CD14-positive monocyte (primary cell): ENCODE results near the gene ANKRD60. TPM values are rescaled to one million over a fixed set of nuclear protein-coding genes. Genes with fewer than 3 reads are reported as not detected.

ENCODE experiments used
- DNase-seq, 3 donors: peaks; one replicate each; pipeline ENCODE4 v3.0.0-alpha.2; 2011 to 2022
- H2AFZ ChIP-seq: 2 replicates; pipeline ENCODE4 v1.6.0; 2012; ENCODE audit warnings: mild to moderate bottlenecking, low read depth, low read length, inconsistent platforms; ENCODE audit not compliant: insufficient read depth, poor library complexity, severe bottlenecking
- H3K27ac ChIP-seq, 2 donors: 1 replicate in 1 of 2; 2 replicates in 1 of 2; pipeline ENCODE4 v1.5.1; 2012 to 2013; ENCODE audit warnings: low read length in 2 of 2, control low read depth in 1 of 2, inconsistent platforms in 1 of 2, low read depth in 1 of 2, mild to moderate bottlenecking in 1 of 2
- H3K27me3 ChIP-seq, 2 donors: one replicate each; pipeline versions ENCODE4 v1.6.0 to v1.6.1; 2011 to 2013; ENCODE audit warnings: low read length in 2 of 2; ENCODE audit not compliant: control insufficient read depth in 2 of 2, insufficient read depth in 2 of 2
- H3K36me3 ChIP-seq, 2 donors: replicated peaks in 1 of 2; 1 replicate in 1 of 2; 2 replicates in 1 of 2; pipeline versions ENCODE4 v1.5.1 to v1.6.1; 2012 to 2013; ENCODE audit warnings: low read length in 2 of 2, control low read depth in 1 of 2, inconsistent platforms in 1 of 2, mild to moderate bottlenecking in 1 of 2; ENCODE audit not compliant: insufficient read depth in 2 of 2, control insufficient read depth in 1 of 2
- H3K4me1 ChIP-seq, 2 donors: 1 replicate in 1 of 2; 2 replicates in 1 of 2; pipeline versions ENCODE4 v1.5.1 to v1.6.1; 2012 to 2013; ENCODE audit warnings: low read length in 2 of 2, control low read depth in 1 of 2, inconsistent platforms in 1 of 2, mild to moderate bottlenecking in 1 of 2, moderate library complexity in 1 of 2; ENCODE audit not compliant: insufficient read depth in 2 of 2, control insufficient read depth in 1 of 2
- H3K4me2 ChIP-seq: replicated peaks from 2 replicates; pipeline ENCODE3; 2012; ENCODE audit warnings: low read length, moderate library complexity, mild to moderate bottlenecking; ENCODE audit not compliant: poor library complexity, severe bottlenecking; ENCODE audit errors: extremely low read depth
- H3K4me3 ChIP-seq, 3 experiments: fragments of 200-600 bp in 1 of 3; sonication (generic) in 1 of 3; replicated peaks in 1 of 3; 1 replicate in 2 of 3; 2 replicates in 1 of 3; pipeline ENCODE4 v1.5.1; 2011 to 2013; ENCODE audit warnings: low read length in 3 of 3, mild to moderate bottlenecking in 3 of 3, control low read depth in 2 of 3, low read depth in 2 of 3, inconsistent platforms in 1 of 3, moderate library complexity in 1 of 3
- H3K79me2 ChIP-seq: 2 replicates; pipeline ENCODE4 v1.6.0; 2012; ENCODE audit warnings: mild to moderate bottlenecking, control low read depth, inconsistent platforms, low read length, moderate library complexity; ENCODE audit not compliant: insufficient read depth
- H3K9ac ChIP-seq: 2 replicates; pipeline ENCODE4 v1.6.0; 2017; ENCODE audit warnings: low read length, mild to moderate bottlenecking; ENCODE audit not compliant: insufficient read depth, poor library complexity, severe bottlenecking
- H3K9me3 ChIP-seq, 2 donors: replicated peaks in 1 of 2; 1 replicate in 1 of 2; 2 replicates in 1 of 2; pipeline versions ENCODE4 v1.5.1 to v1.6.1; 2012 to 2013; ENCODE audit warnings: low read length in 2 of 2, control low read depth in 1 of 2; ENCODE audit not compliant: control insufficient read depth in 1 of 2, insufficient read depth in 1 of 2
- H4K20me1 ChIP-seq: 2 replicates; pipeline ENCODE4 v1.6.0; 2012; ENCODE audit warnings: mild to moderate bottlenecking, low read length, control low read depth, moderate library complexity; ENCODE audit not compliant: insufficient read depth
- H3K27ac Mint-ChIP-seq, 7 donors: one replicate each; pipeline ENCODE4 v1.8.0; 2020; ENCODE audit warnings: mild to moderate bottlenecking in 7 of 7, mixed read lengths in 7 of 7, moderate library complexity in 6 of 7, inconsistent platforms in 2 of 7
- H3K27me3 Mint-ChIP-seq, 3 donors: one replicate each; pipeline ENCODE4 v1.8.0; 2021 to 2022; ENCODE audit warnings: low read depth in 3 of 3, mild to moderate bottlenecking in 3 of 3, mixed read lengths in 3 of 3, moderate library complexity in 3 of 3, inconsistent platforms in 1 of 3
- H3K36me3 Mint-ChIP-seq, 2 donors: one replicate each; pipeline ENCODE4 v1.8.0; 2020; ENCODE audit warnings: mixed read lengths in 2 of 2, inconsistent platforms in 1 of 2, mild to moderate bottlenecking in 1 of 2
- H3K4me1 Mint-ChIP-seq: one replicate; pipeline ENCODE4 v1.8.0; 2020; ENCODE audit warnings: mild to moderate bottlenecking, mixed read lengths
- H3K4me3 Mint-ChIP-seq, 2 donors: one replicate each; pipeline ENCODE4 v1.8.0; 2020; ENCODE audit warnings: mild to moderate bottlenecking in 2 of 2, mixed read lengths in 2 of 2, moderate library complexity in 1 of 2
- H3K9me3 Mint-ChIP-seq, 7 donors: one replicate each; pipeline ENCODE4 v1.8.0; 2020 to 2022; ENCODE audit warnings: mixed read lengths in 7 of 7, mild to moderate bottlenecking in 6 of 7, moderate library complexity in 6 of 7, inconsistent platforms in 2 of 7
- WGBS: methylation state at CpG from one replicate; pipeline ENCODE4 v1.1.5; 2013; ENCODE audit warnings: missing lambda C conversion rate; ENCODE audit not compliant: insufficient coverage; 5-methylcytosine and 5-hydroxymethylcytosine counted together
- intact Hi-C, 2 donors: fragments of 100-400 bp; cut with micrococcal nuclease; formaldehyde crosslinking; loops; one replicate each; pipeline versions ENCODE4 v1.15.0 to v1.15.1; 2023
- polyA plus RNA-seq, 3 donors: library from polyadenylated mRNA; depleted of rRNA in 1 of 3; unstranded in 2 of 3; stranded (reverse) in 1 of 3; fragments of 300-500 nt in 2 of 3; fragments of >200 nt in 1 of 3; fragmentation: Illumina TruSeq in 2 of 3; gene quantifications; 1 replicate in 2 of 3; 2 replicates in 1 of 3; pipeline ENCODE4 v1.2.3, GENCODE V29; 2012 to 2021
- TF ChIP-seq, protein P1 (sequence below): fragments of 200-600 bp; IDR thresholded peaks from one replicate; pipeline ENCODE4 v1.8.0; 2022; ENCODE audit warnings: antibody characterized with exemption, mild to moderate bottlenecking

The ANKRD60 gene
- polyA plus RNA-seq, 3 donors: not detected

GRCh38 chr20:58242824-58243223 lies 14.4 kb upstream of the ANKRD60 start:
- intact Hi-C loops: loop anchor here in 1 of 2 donors (5.0 kb wide), 1 partner anchor 59 kb away; no protein-coding TSS in a partner anchor
- H3K36me3 ChIP-seq: peaks cover 60 to 98% of the 10 kb centered on the region in 2 donors
- no peak for DNase-seq
- no peaks in the 10 kb centered on the region for H3K9me3 Mint-ChIP-seq
- H3K27ac ChIP-seq: no peak overlapping the region
- TF ChIP-seq, protein P1, sequence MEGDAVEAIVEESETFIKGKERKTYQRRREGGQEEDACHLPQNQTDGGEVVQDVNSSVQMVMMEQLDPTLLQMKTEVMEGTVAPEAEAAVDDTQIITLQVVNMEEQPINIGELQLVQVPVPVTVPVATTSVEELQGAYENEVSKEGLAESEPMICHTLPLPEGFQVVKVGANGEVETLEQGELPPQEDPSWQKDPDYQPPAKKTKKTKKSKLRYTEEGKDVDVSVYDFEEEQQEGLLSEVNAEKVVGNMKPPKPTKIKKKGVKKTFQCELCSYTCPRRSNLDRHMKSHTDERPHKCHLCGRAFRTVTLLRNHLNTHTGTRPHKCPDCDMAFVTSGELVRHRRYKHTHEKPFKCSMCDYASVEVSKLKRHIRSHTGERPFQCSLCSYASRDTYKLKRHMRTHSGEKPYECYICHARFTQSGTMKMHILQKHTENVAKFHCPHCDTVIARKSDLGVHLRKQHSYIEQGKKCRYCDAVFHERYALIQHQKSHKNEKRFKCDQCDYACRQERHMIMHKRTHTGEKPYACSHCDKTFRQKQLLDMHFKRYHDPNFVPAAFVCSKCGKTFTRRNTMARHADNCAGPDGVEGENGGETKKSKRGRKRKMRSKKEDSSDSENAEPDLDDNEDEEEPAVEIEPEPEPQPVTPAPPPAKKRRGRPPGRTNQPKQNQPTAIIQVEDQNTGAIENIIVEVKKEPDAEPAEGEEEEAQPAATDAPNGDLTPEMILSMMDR: no peak
- no peaks in the 10 kb centered on the region for H3K79me2 ChIP-seq
- no peak overlapping the region for H3K4me2 ChIP-seq
- H3K4me1 ChIP-seq: no peaks in the 10 kb centered on the region
- H3K4me3 ChIP-seq: no peak overlapping the region
- H3K36me3 Mint-ChIP-seq: peaks cover 79 to 85% of the 10 kb centered on the region in 2 donors
- peak overlapping the region in 1 of 7 donors; percentile 45 for H3K27ac Mint-ChIP-seq
- no peaks in the 10 kb centered on the region for H4K20me1 ChIP-seq
- H3K27me3 Mint-ChIP-seq: no peaks in the 10 kb centered on the region
- no peak overlapping the region for H3K9ac ChIP-seq
- H3K9me3 ChIP-seq: no peaks in the 10 kb centered on the region
- H3K27me3 ChIP-seq: no peaks in the 10 kb centered on the region
- WGBS: no CpG with 5 or more reads among the region's 5 CpGs
- no peaks in the 10 kb centered on the region for H3K4me1 Mint-ChIP-seq
- H2AFZ ChIP-seq: no peak overlapping the region
- H3K4me3 Mint-ChIP-seq: no peak overlapping the region

DNA sequence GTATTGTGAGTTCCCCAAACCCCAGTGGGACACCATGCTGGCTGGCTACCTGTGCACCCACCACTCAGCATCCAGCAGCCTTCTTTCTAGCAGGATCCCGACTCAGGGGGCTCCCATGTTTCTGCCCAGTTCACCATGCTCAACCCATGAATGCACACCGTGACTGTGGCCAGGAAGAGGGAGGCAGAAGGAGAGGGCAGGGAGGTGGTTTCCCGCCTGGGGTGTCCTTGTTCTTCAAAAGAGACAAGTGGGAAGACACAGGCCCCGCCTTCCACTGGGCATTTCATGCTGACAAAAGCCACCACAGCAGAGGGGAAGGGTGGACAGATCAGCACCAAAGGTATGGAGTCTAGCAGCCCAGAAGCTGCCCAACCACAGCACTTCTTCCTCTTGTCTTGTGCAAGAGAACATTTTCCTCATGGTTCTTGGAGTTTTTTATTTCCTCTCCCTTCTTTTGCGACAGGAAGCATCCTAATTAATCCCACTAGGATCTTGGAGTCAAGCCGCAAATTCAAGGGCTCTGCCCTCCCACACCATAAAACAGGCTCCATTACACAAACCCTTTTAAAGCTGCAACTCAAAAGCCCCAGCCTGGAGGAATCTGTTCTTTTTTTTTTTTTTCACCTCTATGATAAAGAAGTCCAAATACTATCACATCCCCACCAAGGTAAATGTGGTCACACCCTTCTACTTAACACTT lies 13.5 kb upstream of the ANKRD60 start:
- no peak overlapping the region for H3K4me3 Mint-ChIP-seq
- H3K4me1 Mint-ChIP-seq: peaks cover under 1% of the 10 kb centered on the region
- Histone ChIP-seq H3K4me2 (no peak overlapping the region), H3K79me2 (no peaks in the 10 kb centered on the region), H3K36me3 (peaks cover 52 to 92% of the 10 kb centered on the region in 2 donors), H3K4me1 (no peaks in the 10 kb centered on the region), H3K9ac (no peak overlapping the region), H2AFZ (no peak overlapping the region), H4K20me1 (no peaks in the 10 kb centered on the region), H3K27ac (no peak overlapping the region), H3K9me3 (no peaks in the 10 kb centered on the region), H3K4me3 (no peak overlapping the region), H3K27me3 (no peaks in the 10 kb centered on the region)
- H3K9me3 Mint-ChIP-seq: no peaks in the 10 kb centered on the region
- no peak overlapping the region for H3K27ac Mint-ChIP-seq
- no peaks in the 10 kb centered on the region for H3K27me3 Mint-ChIP-seq
- no peak for DNase-seq
- peaks cover 71 to 77% of the 10 kb centered on the region in 2 donors for H3K36me3 Mint-ChIP-seq
- TF ChIP-seq, protein P1: no peak
- WGBS: 96% methylated on average over 4 of the region's 6 CpGs
- intact Hi-C loops: loop anchor here in 1 of 2 donors (5.0 kb wide), 1 partner anchor 60 kb away; no protein-coding TSS in a partner anchor
